B cell (primary cell): ENCODE results near the gene TNIK. TPM values are rescaled to one million over a fixed set of nuclear protein-coding genes. Genes with fewer than 3 reads are reported as not detected.

Experiments used
- ATAC-seq: fragments of 200-7000 bp; cut with Tn5 transposase; one replicate; pipeline ENCODE4 v1.10.0; 2021; ENCODE audit warnings: low read depth, mild to moderate bottlenecking, moderate number of reproducible peaks, moderate library complexity
- CTCF ChIA-PET: fragments of 350-600 bp; sonication (Branson Sonifier 250); formaldehyde crosslinking; loops from one replicate; lab custom pipeline; 2021; ENCODE audit warnings: antibody characterized with exemption, inconsistent platforms; lab: Charles Lee
- POLR2A ChIA-PET: fragments of 350-600 bp; sonication (Branson Sonifier 250); formaldehyde crosslinking; loops from one replicate; lab custom pipeline; 2021; ENCODE audit warnings: antibody characterized with exemption; lab: Charles Lee
- DNase-seq: peaks from one replicate; pipeline ENCODE4 v3.0.0; 2013
- H2AFZ ChIP-seq: 2 replicates; pipeline ENCODE4 v1.6.1; 2012; ENCODE audit warnings: mild to moderate bottlenecking, low read depth, low read length; ENCODE audit not compliant: insufficient read depth, poor library complexity, severe bottlenecking
- H3K27ac ChIP-seq, 2 donors: 1 replicate in 1 of 2; 2 replicates in 1 of 2; pipeline ENCODE4 v1.5.1; 2012 to 2013; ENCODE audit warnings: low read length in 2 of 2, mild to moderate bottlenecking in 2 of 2, moderate library complexity in 1 of 2
- H3K27me3 ChIP-seq, 4 experiments: fragments of 200-600 bp in 1 of 4; sonication (generic) in 1 of 4; replicated peaks in 1 of 4; 1 replicate in 2 of 4; 2 replicates in 2 of 4; pipeline versions ENCODE4 v1.6.1 to v1.7.0; 2013 to 2016; ENCODE audit warnings: low read length in 3 of 4, mild to moderate bottlenecking in 2 of 4, mixed read lengths in 1 of 4, moderate library complexity in 1 of 4; ENCODE audit not compliant: insufficient read depth in 4 of 4, control insufficient read depth in 3 of 4; ENCODE audit errors: control extremely low read depth in 1 of 4
- H3K36me3 ChIP-seq, 2 experiments: replicated peaks in 1 of 2; 1 replicate in 1 of 2; 2 replicates in 1 of 2; pipeline versions ENCODE4 v1.6.1 to v1.7.1; 2013; ENCODE audit warnings: low read length in 1 of 2; ENCODE audit not compliant: insufficient read depth in 2 of 2, control insufficient read depth in 1 of 2; ENCODE audit errors: control extremely low read depth in 1 of 2, extremely low read depth in 1 of 2
- H3K4me1 ChIP-seq, 2 donors: fragments of 200-600 bp in 1 of 2; sonication (generic) in 1 of 2; 1 replicate in 1 of 2; 2 replicates in 1 of 2; pipeline versions ENCODE4 v1.5.1 to v1.6.1; 2013 to 2017; ENCODE audit warnings: low read length in 2 of 2; ENCODE audit not compliant: control insufficient read depth in 2 of 2, insufficient read depth in 2 of 2
- H3K4me2 ChIP-seq: replicated peaks from 2 replicates; pipeline ENCODE3; 2012; ENCODE audit warnings: mild to moderate bottlenecking, low read depth, low read length; ENCODE audit not compliant: poor library complexity, severe bottlenecking
- H3K4me3 ChIP-seq, 5 experiments: fragments of 200-600 bp in 1 of 5; sonication (generic) in 1 of 5; 1 replicate in 3 of 5; 2 replicates in 2 of 5; pipeline versions ENCODE4 v1.5.1 to v1.7.0; 2011 to 2016; ENCODE audit warnings: low read length in 4 of 5, mild to moderate bottlenecking in 4 of 5, low read depth in 2 of 5, control low read depth in 1 of 5, moderate library complexity in 1 of 5; ENCODE audit not compliant: insufficient read depth in 1 of 5; ENCODE audit errors: control extremely low read depth in 1 of 5, extremely low read depth in 1 of 5
- H3K79me2 ChIP-seq: fragments of 200-600 bp; sonication (generic); one replicate; pipeline ENCODE4 v1.6.0; 2016; ENCODE audit warnings: low read length; ENCODE audit not compliant: control insufficient read depth, insufficient read depth
- H3K9ac ChIP-seq: fragments of 200-600 bp; sonication (generic); 2 replicates; pipeline ENCODE4 v1.6.1; 2017; ENCODE audit warnings: mild to moderate bottlenecking, low read length, moderate library complexity
- H3K9me3 ChIP-seq, 3 donors: one replicate each; pipeline versions ENCODE4 v1.6.1 to v1.7.1; 2013; ENCODE audit warnings: low read length in 2 of 3; ENCODE audit not compliant: control insufficient read depth in 2 of 3, insufficient read depth in 1 of 3; ENCODE audit errors: control extremely low read depth in 1 of 3
- H4K20me1 ChIP-seq: 2 replicates; pipeline ENCODE4 v1.6.0; 2012; ENCODE audit warnings: mild to moderate bottlenecking, low read length; ENCODE audit not compliant: insufficient read depth, control insufficient read depth, poor library complexity, severe bottlenecking
- H3K27ac Mint-ChIP-seq: one replicate; pipeline ENCODE4 v1.8.0; 2021; ENCODE audit warnings: mixed read lengths
- H3K27me3 Mint-ChIP-seq: one replicate; pipeline ENCODE4 v1.8.0; 2021; ENCODE audit warnings: mixed read lengths
- H3K4me1 Mint-ChIP-seq: one replicate; pipeline ENCODE4 v1.8.0; 2021; ENCODE audit warnings: mixed read lengths
- H3K4me3 Mint-ChIP-seq: one replicate; pipeline ENCODE4 v1.8.0; 2021; ENCODE audit warnings: mixed read lengths
- H3K9me3 Mint-ChIP-seq: one replicate; pipeline ENCODE4 v1.8.0; 2022; ENCODE audit warnings: mixed read lengths; ENCODE audit not compliant: insufficient read depth
- EZH2 ChIP-seq: IDR thresholded peaks from 2 replicates; pipeline ENCODE4 v1.6.1; 2012; ENCODE audit warnings: borderline replicate concordance, low read depth, mild to moderate bottlenecking, moderate library complexity, low read length; ENCODE audit not compliant: insufficient read depth, poor library complexity, severe bottlenecking
- WGBS: methylation state at CpG from one replicate; pipeline ENCODE4 v1.1.5; 2013; ENCODE audit warnings: missing lambda C conversion rate; ENCODE audit not compliant: insufficient coverage; 5-methylcytosine and 5-hydroxymethylcytosine counted together
- intact Hi-C: fragments of 100-400 bp; cut with micrococcal nuclease; formaldehyde crosslinking; loops from one replicate; pipeline ENCODE4 v1.10.0; 2022
- polyA plus RNA-seq: library from polyadenylated mRNA; depleted of rRNA; stranded (reverse); fragments of >200 nt; gene quantifications from 2 replicates; pipeline ENCODE4 v1.2.3, GENCODE V29; 2012
- total RNA-seq, 2 donors: library from RNA; stranded (reverse); fragments of 120-200 nt in 1 of 2; gene quantifications; 1 replicate in 1 of 2; 2 replicates in 1 of 2; pipeline versions ENCODE4 v1.2.3 to v1.2.4, GENCODE V29; 2013 to 2022
- TF ChIP-seq, protein P1 (sequence below): fragments of 200-600 bp; IDR thresholded peaks from one replicate; pipeline ENCODE4 v1.8.0; 2022; ENCODE audit warnings: antibody characterized with exemption, mild to moderate bottlenecking

Gene TNIK
- total and polyA plus RNA-seq, 2 donors (not counting 1 experiment from before 2014, with no cell fraction given) = 0.66 to 7.7 TPM

DNA sequence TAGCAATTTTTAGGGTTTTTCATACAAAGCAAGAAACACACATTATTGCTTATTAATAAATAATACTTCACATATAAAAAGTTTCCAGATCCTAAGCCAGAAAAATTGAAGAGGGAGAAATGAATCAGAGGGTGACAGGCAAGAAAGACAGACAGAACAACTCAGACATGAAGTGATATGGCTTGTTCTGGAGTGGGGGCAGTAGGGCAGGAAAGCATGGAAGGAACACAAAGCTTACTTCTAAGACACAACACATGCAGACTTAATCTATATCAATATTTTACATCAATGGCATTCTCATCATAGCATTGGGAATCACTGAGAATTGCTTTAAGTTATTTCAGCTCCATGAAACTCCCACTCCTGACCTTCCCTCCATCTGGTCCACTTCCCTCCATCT is 24.4 kb downstream of the TNIK start:
- ChIA-PET CTCF (interaction anchor here (0.5 kb wide), 1 partner anchor 66 kb away, joined by 3 read pairs; no protein-coding TSS in a partner anchor), POLR2A (no interaction called here)
- no peaks in the 10 kb centered on the region for H3K79me2 ChIP-seq
- no peak overlapping the region for H3K4me3 Mint-ChIP-seq
- TF ChIP-seq, protein P1, sequence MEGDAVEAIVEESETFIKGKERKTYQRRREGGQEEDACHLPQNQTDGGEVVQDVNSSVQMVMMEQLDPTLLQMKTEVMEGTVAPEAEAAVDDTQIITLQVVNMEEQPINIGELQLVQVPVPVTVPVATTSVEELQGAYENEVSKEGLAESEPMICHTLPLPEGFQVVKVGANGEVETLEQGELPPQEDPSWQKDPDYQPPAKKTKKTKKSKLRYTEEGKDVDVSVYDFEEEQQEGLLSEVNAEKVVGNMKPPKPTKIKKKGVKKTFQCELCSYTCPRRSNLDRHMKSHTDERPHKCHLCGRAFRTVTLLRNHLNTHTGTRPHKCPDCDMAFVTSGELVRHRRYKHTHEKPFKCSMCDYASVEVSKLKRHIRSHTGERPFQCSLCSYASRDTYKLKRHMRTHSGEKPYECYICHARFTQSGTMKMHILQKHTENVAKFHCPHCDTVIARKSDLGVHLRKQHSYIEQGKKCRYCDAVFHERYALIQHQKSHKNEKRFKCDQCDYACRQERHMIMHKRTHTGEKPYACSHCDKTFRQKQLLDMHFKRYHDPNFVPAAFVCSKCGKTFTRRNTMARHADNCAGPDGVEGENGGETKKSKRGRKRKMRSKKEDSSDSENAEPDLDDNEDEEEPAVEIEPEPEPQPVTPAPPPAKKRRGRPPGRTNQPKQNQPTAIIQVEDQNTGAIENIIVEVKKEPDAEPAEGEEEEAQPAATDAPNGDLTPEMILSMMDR = no peak
- no peak for TF ChIP-seq EZH2
- H3K27me3 ChIP-seq = no peaks in the 10 kb centered on the region
- intact Hi-C loops = no loop called here
- no peak overlapping the region for H3K27ac ChIP-seq
- H3K27me3 Mint-ChIP-seq = no peaks in the 10 kb centered on the region
- no peak for ATAC-seq
- H3K9me3 ChIP-seq = peaks cover 0 to 3% (median 0%) of the 10 kb centered on the region in 3 donors
- H3K4me1 Mint-ChIP-seq = no peaks in the 10 kb centered on the region
- H3K9me3 Mint-ChIP-seq = no peaks in the 10 kb centered on the region
- no peaks in the 10 kb centered on the region for H3K36me3 ChIP-seq
- no peak overlapping the region for H2AFZ ChIP-seq
- no peaks in the 10 kb centered on the region for H4K20me1 ChIP-seq
- no peak overlapping the region for H3K4me3 ChIP-seq
- DNase-seq = no peak
- H3K4me1 ChIP-seq = no peaks in the 10 kb centered on the region
- H3K4me2 ChIP-seq = no peak overlapping the region
- no peak overlapping the region for H3K9ac ChIP-seq
- no peak overlapping the region for H3K27ac Mint-ChIP-seq

DNA sequence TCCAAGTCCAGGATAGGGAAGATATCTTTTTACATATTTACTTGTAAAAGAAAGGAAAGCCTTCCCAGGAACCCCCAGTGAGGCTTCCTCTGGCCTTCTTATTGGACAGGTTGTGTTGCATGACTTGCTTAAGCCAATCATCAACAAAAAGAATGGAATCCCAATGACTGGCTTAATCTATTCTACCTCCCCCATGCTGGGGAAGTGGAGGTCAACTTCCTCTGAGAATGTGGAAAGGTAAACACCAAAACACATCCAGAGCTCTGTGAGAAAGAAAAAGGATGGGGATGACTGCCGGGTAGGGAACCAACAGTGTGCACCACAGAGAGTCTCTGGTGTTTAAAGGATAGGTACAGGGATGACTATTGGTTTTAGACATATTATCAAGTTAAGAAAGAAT is 25.1 kb downstream of the TNIK start:
- no peak for DNase-seq
- no peaks in the 10 kb centered on the region for H3K4me1 Mint-ChIP-seq
- CTCF ChIA-PET = no interaction called here
- H3K9me3 ChIP-seq = peaks cover 0 to 3% (median 0%) of the 10 kb centered on the region in 3 donors
- H3K27ac ChIP-seq = no peak overlapping the region
- H3K27ac Mint-ChIP-seq = no peak overlapping the region
- no peaks in the 10 kb centered on the region for H3K27me3 ChIP-seq
- H3K9ac ChIP-seq = no peak overlapping the region
- no peak overlapping the region for H3K4me3 ChIP-seq
- H3K9me3 Mint-ChIP-seq = no peaks in the 10 kb centered on the region
- no peak overlapping the region for H2AFZ ChIP-seq
- no peaks in the 10 kb centered on the region for H3K27me3 Mint-ChIP-seq
- no peaks in the 10 kb centered on the region for H3K36me3 ChIP-seq
- no peaks in the 10 kb centered on the region for H3K4me1 ChIP-seq
- intact Hi-C loops = no loop called here
- ATAC-seq = no peak
- no peak overlapping the region for H3K4me2 ChIP-seq
- no peak for TF ChIP-seq EZH2
- TF ChIP-seq, protein P1 = no peak
- POLR2A ChIA-PET = no interaction called here
- H3K4me3 Mint-ChIP-seq = no peak overlapping the region
- H4K20me1 ChIP-seq = no peaks in the 10 kb centered on the region
- H3K79me2 ChIP-seq = no peaks in the 10 kb centered on the region
- no CpG with 5 or more reads among the region's 1 CpG for WGBS
